Measurements from ENCODE around the gene TMEM125. TPM values are rescaled to one million over a fixed set of nuclear protein-coding genes. Genes with fewer than 3 reads are reported as not detected.
A peak's percentile ranks its signal among the peaks of the same experiment; 100 is the strongest.

Gene TMEM125
- total RNA-seq, 4 donors from 2014 or later: 19.7 to 66.8 (median 51.2) TPM

DNA sequence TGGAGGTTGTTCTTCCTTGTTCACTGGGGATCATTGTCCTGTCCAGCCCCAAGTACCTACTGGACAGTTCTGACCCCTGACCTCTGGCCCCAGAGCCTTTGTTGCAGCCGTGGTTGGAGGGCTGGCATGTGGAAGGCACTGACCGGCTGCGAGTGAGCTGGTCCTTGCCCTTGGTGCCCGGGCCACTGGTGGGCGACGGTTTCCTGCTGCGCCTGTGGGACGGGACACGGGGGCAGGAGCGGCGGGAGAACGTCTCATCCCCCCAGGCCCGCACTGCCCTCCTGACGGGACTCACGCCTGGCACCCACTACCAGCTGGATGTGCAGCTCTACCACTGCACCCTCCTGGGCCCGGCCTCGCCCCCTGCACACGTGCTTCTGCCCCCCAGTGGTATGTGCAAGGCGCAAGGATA, 42.4 kb downstream of the TMEM125 start:
- Histone ChIP-seq H3K4me1 (peaks cover 0 to 13% (median 7%) of the 10 kb centered on the region in 4 donors), H3K27ac (no peak overlapping the region), H3K4me3 (no peak overlapping the region), H3K27me3 (no peaks in the 10 kb centered on the region), H3K9me3 (no peaks in the 10 kb centered on the region), H3K36me3 (no peaks in the 10 kb centered on the region)
- WGBS, 2 donors (ENCODE audit: low coverage in 1 of 2): 94% methylated on average over 19 of the region's 19 CpGs; no CpG with 5 or more reads in 1 of the 2 donors
- no peak for DNase-seq
- TF ChIP-seq POLR2AphosphoS5 (IDR thresholded peaks at IDR 0.05) (no peak), POLR2A (IDR thresholded peaks at IDR 0.05) (no peak), EP300 (IDR thresholded peaks at IDR 0.05; ENCODE audit: low read depth) (no peak)
- TF ChIP-seq, protein P1, sequence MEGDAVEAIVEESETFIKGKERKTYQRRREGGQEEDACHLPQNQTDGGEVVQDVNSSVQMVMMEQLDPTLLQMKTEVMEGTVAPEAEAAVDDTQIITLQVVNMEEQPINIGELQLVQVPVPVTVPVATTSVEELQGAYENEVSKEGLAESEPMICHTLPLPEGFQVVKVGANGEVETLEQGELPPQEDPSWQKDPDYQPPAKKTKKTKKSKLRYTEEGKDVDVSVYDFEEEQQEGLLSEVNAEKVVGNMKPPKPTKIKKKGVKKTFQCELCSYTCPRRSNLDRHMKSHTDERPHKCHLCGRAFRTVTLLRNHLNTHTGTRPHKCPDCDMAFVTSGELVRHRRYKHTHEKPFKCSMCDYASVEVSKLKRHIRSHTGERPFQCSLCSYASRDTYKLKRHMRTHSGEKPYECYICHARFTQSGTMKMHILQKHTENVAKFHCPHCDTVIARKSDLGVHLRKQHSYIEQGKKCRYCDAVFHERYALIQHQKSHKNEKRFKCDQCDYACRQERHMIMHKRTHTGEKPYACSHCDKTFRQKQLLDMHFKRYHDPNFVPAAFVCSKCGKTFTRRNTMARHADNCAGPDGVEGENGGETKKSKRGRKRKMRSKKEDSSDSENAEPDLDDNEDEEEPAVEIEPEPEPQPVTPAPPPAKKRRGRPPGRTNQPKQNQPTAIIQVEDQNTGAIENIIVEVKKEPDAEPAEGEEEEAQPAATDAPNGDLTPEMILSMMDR (IDR thresholded peaks at IDR 0.05): no peak
- in situ Hi-C loops (cut with MboI; ENCODE audit: low pct_ligation_motif_present in 1 of 4, low pct_unique_long_range_greater_than_20kb in 1 of 4, low sequenced_read_pairs in 3 of 4): no loop called here
- intact Hi-C loops (cut with DNase I; ENCODE audit: low total_unique reads): no loop called here

DNA sequence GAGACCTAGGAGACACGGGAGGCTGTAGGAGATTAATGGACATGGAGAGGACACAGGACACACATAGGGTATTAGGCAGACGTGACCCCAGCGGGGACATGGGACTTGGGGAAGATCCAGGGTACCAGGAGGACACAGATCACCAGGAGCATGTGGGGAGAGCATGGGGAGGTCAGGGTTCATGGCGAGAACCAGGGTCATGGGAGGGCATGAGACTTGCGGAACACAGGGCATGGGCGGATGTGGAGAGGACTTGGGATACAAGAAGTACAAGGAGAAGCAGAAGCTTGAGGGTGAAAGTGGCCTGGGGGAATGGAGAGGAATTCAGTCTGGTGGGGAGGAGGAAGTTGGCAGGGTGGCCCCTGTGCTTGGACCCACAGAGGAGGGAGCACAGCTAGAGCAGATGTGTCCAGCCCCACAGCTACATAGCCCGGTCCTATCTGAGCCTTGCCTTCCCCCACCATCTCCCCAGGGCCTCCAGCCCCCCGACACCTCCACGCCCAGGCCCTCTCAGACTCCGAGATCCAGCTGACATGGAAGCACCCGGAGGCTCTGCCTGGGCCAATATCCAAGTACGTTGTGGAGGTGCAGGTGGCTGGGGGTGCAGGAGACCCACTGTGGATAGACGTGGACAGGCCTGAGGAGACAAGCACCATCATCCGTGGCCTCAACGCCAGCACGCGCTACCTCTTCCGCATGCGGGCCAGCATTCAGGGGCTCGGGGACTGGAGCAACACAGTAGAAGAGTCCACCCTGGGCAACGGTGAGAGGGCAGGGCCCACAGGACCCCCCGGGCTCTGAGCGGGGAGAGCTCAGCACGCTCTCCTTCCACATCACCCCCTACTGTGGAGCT, 43.1 kb downstream of the TMEM125 start:
- 90 to 92% methylated on average over 2 to 24 of the region's 24 CpGs for WGBS, 2 donors (ENCODE audit: low coverage in 1 of 2)
- no peak for DNase-seq
- TF ChIP-seq, protein P1 (IDR thresholded peaks at IDR 0.05): no peak
- TF ChIP-seq POLR2AphosphoS5 (IDR thresholded peaks at IDR 0.05): no peak
- TF ChIP-seq EP300 (IDR thresholded peaks at IDR 0.05; ENCODE audit: low read depth): no peak
- no peak for TF ChIP-seq POLR2A (IDR thresholded peaks at IDR 0.05)
- Histone ChIP-seq H3K4me3 (no peak overlapping the region), H3K9me3 (no peaks in the 10 kb centered on the region), H3K36me3 (no peaks in the 10 kb centered on the region), H3K27ac (no peak overlapping the region), H3K27me3 (no peaks in the 10 kb centered on the region), H3K4me1 (peaks cover 0 to 13% (median 7%) of the 10 kb centered on the region in 4 donors)
- intact Hi-C loops (cut with DNase I; ENCODE audit: low total_unique reads) (no loop called here), in situ Hi-C loops (cut with MboI; ENCODE audit: low pct_ligation_motif_present in 1 of 4, low pct_unique_long_range_greater_than_20kb in 1 of 4, low sequenced_read_pairs in 3 of 4) (no loop called here)

DNA sequence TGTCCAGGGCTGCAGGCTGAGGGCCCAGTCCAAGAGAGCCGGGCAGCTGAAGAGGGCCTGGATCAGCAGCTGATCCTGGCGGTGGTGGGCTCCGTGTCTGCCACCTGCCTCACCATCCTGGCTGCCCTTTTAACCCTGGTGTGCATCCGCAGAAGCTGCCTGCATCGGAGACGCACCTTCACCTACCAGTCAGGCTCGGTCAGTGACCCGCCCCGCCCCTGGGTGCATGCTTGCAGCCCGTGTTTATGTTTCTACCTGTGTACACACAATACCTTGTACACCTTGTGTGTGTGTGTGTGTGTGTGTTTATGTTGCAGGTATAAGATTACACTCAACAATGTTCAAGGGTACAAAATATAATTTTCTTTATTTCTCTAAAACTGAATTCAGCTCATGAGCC, 44.0 kb downstream of the TMEM125 start:
- Histone ChIP-seq H3K4me1 (peaks cover 0 to 13% (median 7%) of the 10 kb centered on the region in 4 donors), H3K9me3 (no peaks in the 10 kb centered on the region), H3K36me3 (no peaks in the 10 kb centered on the region), H3K27me3 (no peaks in the 10 kb centered on the region), H3K4me3 (no peak overlapping the region), H3K27ac (no peak overlapping the region)
- peak; percentile 84 for DNase-seq
- 56% methylated on average over 10 of the region's 10 CpGs; no CpG with 5 or more reads in 1 of the 2 donors for WGBS, 2 donors (ENCODE audit: low coverage in 1 of 2)
- intact Hi-C loops (cut with DNase I; ENCODE audit: low total_unique reads) (no loop called here), in situ Hi-C loops (cut with MboI; ENCODE audit: low pct_ligation_motif_present in 1 of 4, low pct_unique_long_range_greater_than_20kb in 1 of 4, low sequenced_read_pairs in 3 of 4) (no loop called here)
- TF ChIP-seq, protein P1 (IDR thresholded peaks at IDR 0.05): no peak
- TF ChIP-seq POLR2AphosphoS5 (IDR thresholded peaks at IDR 0.05): peak in 2 of 3 donors; percentile 12 to 36
- no peak for TF ChIP-seq POLR2A (IDR thresholded peaks at IDR 0.05)

DNA sequence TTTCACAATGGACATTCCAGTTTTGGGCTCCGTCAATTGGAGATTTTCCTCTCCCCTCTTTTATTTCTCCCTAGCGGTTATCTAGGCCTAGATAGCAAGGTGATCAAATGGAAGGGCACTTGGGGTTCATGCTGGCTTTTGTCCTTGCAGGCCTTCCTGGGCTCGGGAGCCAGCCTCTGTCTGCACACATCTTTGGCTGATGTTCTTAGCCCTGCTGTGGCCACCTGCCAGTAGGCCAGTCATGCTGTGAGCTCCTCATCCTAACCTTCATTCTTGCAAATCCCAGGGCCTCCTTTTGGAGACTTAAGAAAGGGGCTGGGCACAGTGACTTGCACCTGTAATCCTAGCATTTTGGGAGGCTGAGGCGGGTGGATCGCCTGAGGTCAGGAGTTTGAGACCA, 44.5 kb downstream of the TMEM125 start:
- 97% methylated on average over 5 of the region's 5 CpGs; no CpG with 5 or more reads in 1 of the 2 donors for WGBS, 2 donors (ENCODE audit: low coverage in 1 of 2)
- Histone ChIP-seq H3K4me1 (peaks cover 0 to 13% (median 7%) of the 10 kb centered on the region in 4 donors), H3K9me3 (no peaks in the 10 kb centered on the region), H3K36me3 (no peaks in the 10 kb centered on the region), H3K4me3 (no peak overlapping the region), H3K27me3 (no peaks in the 10 kb centered on the region), H3K27ac (no peak overlapping the region)
- no peak for TF ChIP-seq EP300 (IDR thresholded peaks at IDR 0.05; ENCODE audit: low read depth)
- TF ChIP-seq POLR2AphosphoS5 (IDR thresholded peaks at IDR 0.05): no peak
- no peak for TF ChIP-seq POLR2A (IDR thresholded peaks at IDR 0.05)
- TF ChIP-seq, protein P1 (IDR thresholded peaks at IDR 0.05): no peak
- intact Hi-C loops (cut with DNase I; ENCODE audit: low total_unique reads) (no loop called here), in situ Hi-C loops (cut with MboI; ENCODE audit: low pct_ligation_motif_present in 1 of 4, low pct_unique_long_range_greater_than_20kb in 1 of 4, low sequenced_read_pairs in 3 of 4) (no loop called here)
- DNase-seq: no peak

All from transverse colon (tissue), 4 donors.